HEK293 (cell line): Measurements from ENCODE around the gene STING1.
"Not testable (repeated sequence)": the region's sequence is repeated elsewhere in the genome, so short reads cannot be mapped to it uniquely, and the experiment has no call there.

Experiments
- CTCF ChIA-PET: fragments of 350-600 bp; formaldehyde crosslinking; extraction: SDS; loops from one replicate; lab custom pipeline; 2021; ENCODE audit warnings: antibody characterized with exemption; lab: Yijun Ruan, JAX
- POLR2A ChIA-PET: fragments of 300-600 bp; formaldehyde crosslinking; extraction: SDS; loops from one replicate; lab custom pipeline; 2020; ENCODE audit warnings: antibody characterized with exemption, inconsistent platforms; lab: Yijun Ruan, JAX
- H3K27ac ChIP-seq: fragments of 200-500 bp; sonication (Bioruptor generic); 2 replicates; pipeline ENCODE4 v1.5.1; 2014; ENCODE audit warnings: low read depth, low read length, control low read depth, inconsistent platforms; ENCODE audit errors: extremely low read depth
- H3K36me3 ChIP-seq, 2 experiments: fragments of 200-500 bp in 1 of 2; sonication (Bioruptor generic) in 1 of 2; 1 replicate in 1 of 2; 2 replicates in 1 of 2; pipeline ENCODE4 v1.5.1; 2014 to 2017; ENCODE audit warnings: inconsistent platforms in 2 of 2, low read length in 2 of 2; ENCODE audit not compliant: control insufficient read depth in 2 of 2, insufficient read depth in 1 of 2
- H3K4me1 ChIP-seq: fragments of 200-500 bp; sonication (Bioruptor generic); 2 replicates; pipeline ENCODE4 v1.5.1; 2014; ENCODE audit warnings: mild to moderate bottlenecking, low read length, inconsistent platforms; ENCODE audit not compliant: control insufficient read depth, insufficient read depth
- H3K4me3 ChIP-seq: 2 replicates; pipeline ENCODE4 v1.5.1; 2011; ENCODE audit warnings: low read depth, mild to moderate bottlenecking, control low read depth, low read length, moderate library complexity
- H3K9me3 ChIP-seq: fragments of 200-500 bp; sonication (Bioruptor generic); 2 replicates; pipeline ENCODE4 v1.5.1; 2014; ENCODE audit warnings: low read depth, low read length, inconsistent platforms; ENCODE audit not compliant: control insufficient read depth, insufficient read depth
- KLF8 ChIP-seq: fragments of 450-650 bp; formaldehyde crosslinking; IDR thresholded peaks from 2 replicates; pipeline ENCODE4 v1.5.1; 2016; ENCODE audit warnings: missing biosample characterization, missing genetic modification characterization
- SETDB1 ChIP-seq: IDR thresholded peaks from one replicate; pipeline ENCODE4 v1.6.1; 2017; ENCODE audit warnings: mild to moderate bottlenecking, low read length, moderate library complexity, mixed read lengths; ENCODE audit not compliant: insufficient read length
- ZNF133 ChIP-seq: fragments of 450-650 bp; formaldehyde crosslinking; IDR thresholded peaks from 2 replicates; pipeline ENCODE4 v1.5.1; 2016; ENCODE audit warnings: missing biosample characterization, missing genetic modification characterization
- ZNF677 ChIP-seq: fragments of 450-650 bp; IDR thresholded peaks from 2 replicates; pipeline ENCODE4 v1.5.0; 2018; ENCODE audit warnings: missing biosample characterization, mild to moderate bottlenecking, missing genetic modification characterization, moderate library complexity
- TF ChIP-seq, protein P1 (sequence below): fragments of 450-650 bp; formaldehyde crosslinking; IDR thresholded peaks from 2 replicates; pipeline ENCODE4 v1.5.1; 2016; ENCODE audit warnings: missing biosample characterization, missing genetic modification characterization

The STING1 gene

DNA sequence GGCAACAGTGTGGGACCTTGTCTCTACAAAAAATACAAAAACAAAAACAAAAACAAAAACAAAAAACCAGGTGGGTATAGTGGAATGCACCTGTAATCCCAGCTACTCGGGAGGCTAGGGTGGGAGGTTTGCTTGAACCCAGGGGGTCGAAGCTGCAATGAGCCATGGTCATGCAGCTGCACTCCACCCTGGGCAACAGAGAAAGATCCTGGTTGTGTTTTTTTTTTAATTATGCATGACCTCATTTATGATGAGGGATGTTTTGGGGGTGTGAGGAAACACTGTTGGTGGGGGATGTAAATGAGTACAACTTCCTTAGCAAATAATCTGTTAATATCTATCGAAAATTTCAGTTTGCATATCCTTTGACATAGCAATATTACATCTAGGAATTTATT lies 49.2 kb upstream of the STING1 start (continued):
- TF ChIP-seq, protein P1, sequence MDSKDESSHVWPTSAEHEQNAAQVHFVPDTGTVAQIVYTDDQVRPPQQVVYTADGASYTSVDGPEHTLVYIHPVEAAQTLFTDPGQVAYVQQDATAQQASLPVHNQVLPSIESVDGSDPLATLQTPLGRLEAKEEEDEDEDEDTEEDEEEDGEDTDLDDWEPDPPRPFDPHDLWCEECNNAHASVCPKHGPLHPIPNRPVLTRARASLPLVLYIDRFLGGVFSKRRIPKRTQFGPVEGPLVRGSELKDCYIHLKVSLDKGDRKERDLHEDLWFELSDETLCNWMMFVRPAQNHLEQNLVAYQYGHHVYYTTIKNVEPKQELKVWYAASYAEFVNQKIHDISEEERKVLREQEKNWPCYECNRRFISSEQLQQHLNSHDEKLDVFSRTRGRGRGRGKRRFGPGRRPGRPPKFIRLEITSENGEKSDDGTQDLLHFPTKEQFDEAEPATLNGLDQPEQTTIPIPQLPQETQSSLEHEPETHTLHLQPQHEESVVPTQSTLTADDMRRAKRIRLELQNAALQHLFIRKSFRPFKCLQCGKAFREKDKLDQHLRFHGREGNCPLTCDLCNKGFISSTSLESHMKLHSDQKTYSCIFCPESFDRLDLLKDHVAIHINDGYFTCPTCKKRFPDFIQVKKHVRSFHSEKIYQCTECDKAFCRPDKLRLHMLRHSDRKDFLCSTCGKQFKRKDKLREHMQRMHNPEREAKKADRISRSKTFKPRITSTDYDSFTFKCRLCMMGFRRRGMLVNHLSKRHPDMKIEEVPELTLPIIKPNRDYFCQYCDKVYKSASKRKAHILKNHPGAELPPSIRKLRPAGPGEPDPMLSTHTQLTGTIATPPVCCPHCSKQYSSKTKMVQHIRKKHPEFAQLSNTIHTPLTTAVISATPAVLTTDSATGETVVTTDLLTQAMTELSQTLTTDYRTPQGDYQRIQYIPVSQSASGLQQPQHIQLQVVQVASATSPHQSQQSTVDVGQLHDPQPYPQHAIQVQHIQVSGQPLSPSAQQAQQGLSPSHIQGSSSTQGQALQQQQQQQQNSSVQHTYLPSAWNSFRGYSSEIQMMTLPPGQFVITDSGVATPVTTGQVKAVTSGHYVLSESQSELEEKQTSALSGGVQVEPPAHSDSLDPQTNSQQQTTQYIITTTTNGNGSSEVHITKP, result 0 out of 2 replicates have a peak, but pooled peaks have one; percentile 9
- TF ChIP-seq SETDB1, result no peak
- no peak for TF ChIP-seq KLF8 (tag by site-specific recombination)
- TF ChIP-seq, all 188 proteins: peak for 2

DNA sequence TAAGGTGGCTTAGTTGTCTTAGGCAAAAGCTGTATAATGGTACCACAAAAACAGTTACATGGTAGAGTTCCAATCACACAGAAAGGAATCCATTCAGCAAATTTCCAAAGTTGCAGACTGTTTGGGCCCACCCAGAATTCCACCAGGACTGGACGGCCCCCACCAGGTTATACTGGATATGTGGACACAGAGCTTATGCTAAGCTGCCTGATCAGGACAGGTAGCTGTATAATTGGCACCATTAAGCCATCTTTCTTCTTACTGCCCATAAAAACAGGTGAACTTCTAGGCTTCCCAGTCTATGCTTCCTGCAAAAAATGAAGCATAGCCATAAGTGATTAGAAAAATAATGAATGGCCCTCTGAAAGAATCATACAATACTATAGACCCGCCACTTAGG lies 47.5 kb upstream of the STING1 start:
- not testable (repeated sequence) for H3K4me1 ChIP-seq, H3K27ac ChIP-seq, H3K36me3 ChIP-seq, H3K9me3 ChIP-seq, H3K4me3 ChIP-seq
- CTCF ChIA-PET, result interaction anchor here (0.7 to 1.1 kb wide), 2 partner anchors 15 to 297 kb away, joined by 3 to 5 read pairs; no protein-coding TSS in a partner anchor
- POLR2A ChIA-PET, result interaction anchor here (0.9 kb wide), 1 partner anchor 11 kb away, joined by 4 read pairs; no protein-coding TSS in a partner anchor
- TF ChIP-seq ZNF133, result peak; percentile 93

DNA sequence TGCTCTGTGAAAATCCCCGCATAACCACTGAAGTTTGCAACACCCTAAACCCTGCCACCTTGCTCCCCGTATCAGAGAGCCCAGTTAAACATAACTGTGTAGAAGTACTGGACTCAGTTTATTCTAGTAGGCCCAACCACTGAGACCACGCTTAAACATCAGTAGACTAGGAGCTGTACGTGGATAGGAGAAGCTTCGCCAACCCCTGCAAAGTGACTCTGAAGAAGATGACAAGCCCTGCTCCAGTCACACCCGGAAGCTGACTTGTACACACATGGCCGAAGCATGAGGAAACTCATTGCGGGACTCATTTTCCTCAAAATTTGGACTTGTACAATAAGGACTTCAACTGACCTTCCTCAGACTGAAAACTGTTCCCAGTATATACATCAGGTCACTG lies 46.1 kb upstream of the STING1 start:
- H3K4me1 ChIP-seq, H3K36me3 ChIP-seq, H3K27ac ChIP-seq, H3K4me3 ChIP-seq, H3K9me3 ChIP-seq: not testable (repeated sequence)
- CTCF ChIA-PET, result interaction anchor here (1.0 kb wide), 2 partner anchors 11 to 106 kb away, joined by 4 to 5 read pairs; no protein-coding TSS in a partner anchor
- POLR2A ChIA-PET, result interaction anchor here (0.8 kb wide), 1 partner anchor 121 kb away, joined by 4 read pairs; no protein-coding TSS in a partner anchor

DNA sequence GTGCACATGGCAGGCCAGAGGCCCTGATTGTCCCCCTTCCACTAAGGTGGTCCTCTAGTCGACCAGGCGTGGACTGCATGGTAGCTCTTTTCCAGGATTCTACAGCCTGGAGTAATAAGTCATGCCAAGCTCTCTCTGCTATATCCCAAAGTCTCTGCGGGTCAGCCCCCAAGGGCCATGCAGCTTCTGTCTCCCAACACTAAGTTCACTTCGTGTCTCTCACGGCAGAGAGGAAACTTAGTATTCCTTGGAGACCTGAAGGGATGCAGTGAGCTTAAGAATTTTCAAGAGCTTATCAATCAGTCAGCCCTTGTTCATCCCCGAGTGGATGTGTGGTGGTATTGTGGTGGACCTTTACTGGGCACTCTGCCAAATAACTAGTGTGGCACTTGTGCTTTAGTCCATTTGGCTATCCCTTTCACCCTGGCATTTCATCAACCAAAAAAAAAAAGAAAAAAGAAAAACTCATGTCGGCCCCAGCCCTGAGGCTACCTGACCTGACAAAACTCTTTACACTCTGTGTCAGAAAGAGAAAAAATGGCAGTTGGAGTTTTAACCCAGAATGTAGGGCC lies 45.4 kb upstream of the STING1 start:
- H3K36me3 ChIP-seq, H3K4me1 ChIP-seq, H3K27ac ChIP-seq, H3K9me3 ChIP-seq, H3K4me3 ChIP-seq: not testable (repeated sequence)
- ChIA-PET POLR2A (interaction anchor here (0.8 kb wide), 1 partner anchor 122 kb away, joined by 4 read pairs; no protein-coding TSS in a partner anchor), CTCF (interaction anchor here (0.6 to 1.0 kb wide), 2 partner anchors 11 to 105 kb away, joined by 3 to 5 read pairs; no protein-coding TSS in a partner anchor)

DNA sequence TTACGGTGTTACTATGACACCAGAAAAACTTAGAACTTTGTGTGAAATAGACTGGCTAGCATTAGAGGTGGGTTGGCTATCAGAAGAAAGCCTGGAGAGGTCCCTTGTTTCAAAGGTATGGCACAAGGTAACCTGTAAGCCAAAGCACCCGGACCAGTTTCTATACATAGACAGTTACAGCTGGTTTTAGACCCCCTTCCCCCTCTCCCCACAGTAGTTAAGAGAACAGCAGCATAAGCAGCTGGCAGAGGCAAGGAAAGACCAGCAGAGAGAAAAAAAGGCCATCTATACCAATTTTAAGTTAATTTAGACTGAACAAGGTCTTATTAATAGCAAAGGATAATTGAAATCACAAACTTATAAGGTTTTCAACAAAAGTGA lies 44.5 kb upstream of the STING1 start:
- CTCF ChIA-PET, result interaction anchor here (0.6 kb wide), 1 partner anchor 9 kb away, joined by 4 read pairs; no protein-coding TSS in a partner anchor
- H3K9me3 ChIP-seq, H3K4me3 ChIP-seq, H3K27ac ChIP-seq, H3K36me3 ChIP-seq, H3K4me1 ChIP-seq, POLR2A ChIA-PET: not testable (repeated sequence)

DNA sequence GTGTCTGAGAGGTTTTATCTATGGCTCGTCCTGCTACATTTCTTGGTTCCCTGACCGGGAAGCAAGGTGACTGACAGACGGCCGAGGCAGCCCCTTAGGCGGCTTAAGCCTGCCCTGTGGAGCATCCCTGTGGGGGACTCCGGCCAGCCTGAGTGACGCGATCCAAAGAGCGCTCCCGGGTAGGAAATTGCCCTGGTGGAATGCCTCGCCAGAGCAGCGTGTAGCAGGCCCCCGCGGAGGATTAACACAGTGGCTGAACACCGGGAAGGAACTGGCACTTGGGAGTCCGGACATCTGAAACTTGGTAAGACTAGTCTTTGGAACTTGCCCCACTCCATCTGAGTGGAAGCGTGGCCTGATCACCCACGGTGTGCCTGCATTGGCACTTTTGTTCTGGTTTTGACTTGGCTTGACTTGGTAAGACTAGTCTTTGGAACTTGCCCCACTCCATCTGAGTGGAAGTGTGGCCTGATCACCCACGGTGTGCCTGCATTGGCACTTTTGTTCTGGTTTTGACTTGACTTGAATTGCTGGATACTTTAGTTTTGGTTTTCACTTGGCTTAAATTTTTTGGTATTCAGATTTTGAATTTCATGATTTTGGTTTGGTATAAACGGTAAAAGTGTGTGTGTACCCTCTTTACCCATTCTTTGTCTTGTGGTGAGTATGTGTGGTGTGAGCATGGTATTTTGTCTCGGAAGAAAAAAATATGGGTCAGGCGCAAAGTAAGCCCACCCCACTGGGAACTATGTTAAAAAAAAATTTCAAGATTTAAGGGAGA lies 43.9 kb upstream of the STING1 start:
- not testable (repeated sequence) for H3K27ac ChIP-seq, H3K4me1 ChIP-seq, H3K9me3 ChIP-seq, H3K36me3 ChIP-seq
- CTCF ChIA-PET, result interaction anchor here (0.5 to 0.6 kb wide), 3 partner anchors 10 to 39 kb away, joined by 3 to 4 read pairs (median 3); no protein-coding TSS in a partner anchor
- peak; percentile 60 for TF ChIP-seq ZNF677 (tag by site-specific recombination)
- TF ChIP-seq, all 188 proteins: peak for 1; not testable (repeated sequence) for 187
- H3K4me3 ChIP-seq, POLR2A ChIA-PET: not testable (repeated sequence)

DNA sequence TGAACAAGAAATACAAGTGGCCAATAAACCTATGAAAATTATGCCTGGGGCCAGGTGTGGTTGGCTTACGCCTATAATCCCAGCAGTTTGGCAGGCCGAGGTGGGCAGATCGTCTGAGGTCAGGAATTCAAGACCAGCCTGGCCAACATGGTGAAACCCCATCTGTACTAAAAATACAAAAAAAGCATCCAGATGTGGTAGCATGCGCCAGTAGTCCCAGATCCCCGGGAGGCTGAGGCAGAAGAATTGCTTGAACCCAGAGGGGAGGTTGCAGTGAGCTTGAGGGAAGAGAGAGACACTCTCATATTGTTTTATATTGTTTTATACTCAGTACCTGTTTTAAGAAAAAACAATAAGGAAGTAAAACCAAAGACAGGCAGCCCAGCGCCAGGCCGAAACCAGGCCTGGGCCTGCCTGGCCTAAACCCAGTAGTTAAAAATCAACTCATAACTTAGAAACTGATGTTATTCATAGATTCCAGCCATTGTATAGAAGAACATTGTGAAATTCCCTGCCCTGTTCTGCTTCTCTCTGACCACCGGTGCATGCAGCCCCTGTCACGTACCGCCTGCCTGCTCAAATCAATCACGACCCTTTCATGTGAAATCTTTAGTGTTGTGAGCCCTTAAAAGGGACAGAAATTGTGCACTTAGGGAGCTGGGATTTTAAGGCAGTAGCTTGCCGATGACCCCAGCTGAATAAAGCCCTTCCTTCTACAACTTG lies 43.2 kb upstream of the STING1 start:
- H3K4me1 ChIP-seq, H3K9me3 ChIP-seq, H3K36me3 ChIP-seq, H3K4me3 ChIP-seq, H3K27ac ChIP-seq, POLR2A ChIA-PET: not testable (repeated sequence)
- CTCF ChIA-PET, result interaction anchor here (0.5 to 0.6 kb wide), 2 partner anchors 19 to 40 kb away, joined by 3 read pairs; no protein-coding TSS in a partner anchor
